Measurements from ENCODE around the gene CADM3. TPM values are rescaled to one million over a fixed set of nuclear protein-coding genes. Genes with fewer than 3 reads are reported as not detected.

Gene CADM3
- total and polyA plus RNA-seq, 2 donors (not counting 3 experiments of a cell fraction or from before 2014, with no cell fraction given) = 2.7 to 6.0 TPM

DNA sequence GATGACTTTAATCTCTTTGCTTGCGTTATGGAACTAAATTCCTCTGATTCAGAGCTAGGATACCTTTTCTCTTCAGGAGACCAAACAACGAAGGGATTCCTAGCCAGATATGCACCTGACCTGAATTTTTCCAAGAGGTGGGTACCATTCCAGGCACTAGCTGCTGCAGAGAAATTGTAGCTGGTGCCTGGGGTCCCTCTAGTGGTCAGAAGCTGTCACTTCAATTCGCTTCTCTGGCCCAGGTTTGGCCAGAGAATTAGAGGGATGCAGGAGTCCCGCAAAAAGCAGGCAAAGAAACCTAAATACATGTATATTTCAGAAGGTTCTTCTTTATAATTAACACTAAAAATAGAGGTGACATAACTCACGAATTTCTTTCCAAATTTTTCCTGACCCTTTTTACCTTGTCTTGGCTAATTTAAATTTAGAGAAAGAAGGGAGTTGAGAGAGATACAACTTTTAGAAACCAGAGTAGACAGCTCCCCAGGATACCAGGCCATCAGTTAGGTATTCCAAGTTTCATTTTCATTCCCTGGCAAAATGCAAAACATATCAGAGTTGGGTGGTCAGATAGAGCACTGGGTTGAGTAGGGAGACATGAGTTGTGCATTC lies 42.8 kb downstream of the CADM3 start:
- Histone ChIP-seq H3K4me3 (replicated peaks in 1 of 3; ENCODE audit: insufficient read depth in 1 of 3, low read depth in 1 of 3, low read length in 3 of 3) (no peak overlapping the region), H3K9ac (replicated peaks; ENCODE audit: extremely low read depth, insufficient read depth, low read length) (no peak overlapping the region), H3K36me3 (ENCODE audit: control insufficient read depth in 2 of 2, extremely low read depth in 1 of 2, insufficient read depth in 2 of 2, low read length in 2 of 2) (no peaks in the 10 kb centered on the region), H3K9me1 (replicated peaks; ENCODE audit: control insufficient read depth, extremely low read depth, insufficient read depth, low read length) (no peaks in the 10 kb centered on the region), H3K9me3 (replicated peaks; ENCODE audit: control insufficient read depth, insufficient read depth, low read length) (no peaks in the 10 kb centered on the region), H2AFZ (ENCODE audit: low read depth, low read length) (no peak overlapping the region), H3K79me2 (ENCODE audit: control insufficient read depth, insufficient read depth, low read length) (no peaks in the 10 kb centered on the region), H3K27me3 (ENCODE audit: control insufficient read depth in 2 of 2, insufficient read depth in 2 of 2, low read length in 2 of 2) (no peaks in the 10 kb centered on the region), H3K27ac (ENCODE audit: insufficient read depth, low read depth, low read length) (no peak overlapping the region), H4K20me1 (replicated peaks; ENCODE audit: control insufficient read depth, extremely low read depth, insufficient read depth, low read length) (no peaks in the 10 kb centered on the region), H3K4me2 (ENCODE audit: insufficient read depth, low read length) (no peak overlapping the region), H3K4me1 (ENCODE audit: control insufficient read depth, extremely low read depth, insufficient read depth, low read length) (peaks cover 12% of the 10 kb centered on the region)
- BruUV-seq (replicated peaks) = no TSS peak
- DNase-seq (ENCODE audit: low read depth, low spot score) (peak; percentile 49), FAIRE-seq (peak; percentile 91)
- ChIA-PET CTCF (interaction anchor here (0.7 to 6.4 kb wide), 44 partner anchors 8 to 793 kb away, joined by 3 to 61 read pairs (median 5); partner anchors contain the start of genes ACKR1 and DUSP23), POLR2A (no interaction called here)
- intact Hi-C loops (cut with micrococcal nuclease) (loop anchor here (1.0 to 5.0 kb wide), 3 partner anchors 258 to 576 kb away; no protein-coding TSS in a partner anchor), dilution Hi-C loops (cut with MboI; ENCODE audit: extremely low pct_ligation_motif_present, low sequenced_read_pairs) (no loop called here)
- TF ChIP-seq, protein P1, sequence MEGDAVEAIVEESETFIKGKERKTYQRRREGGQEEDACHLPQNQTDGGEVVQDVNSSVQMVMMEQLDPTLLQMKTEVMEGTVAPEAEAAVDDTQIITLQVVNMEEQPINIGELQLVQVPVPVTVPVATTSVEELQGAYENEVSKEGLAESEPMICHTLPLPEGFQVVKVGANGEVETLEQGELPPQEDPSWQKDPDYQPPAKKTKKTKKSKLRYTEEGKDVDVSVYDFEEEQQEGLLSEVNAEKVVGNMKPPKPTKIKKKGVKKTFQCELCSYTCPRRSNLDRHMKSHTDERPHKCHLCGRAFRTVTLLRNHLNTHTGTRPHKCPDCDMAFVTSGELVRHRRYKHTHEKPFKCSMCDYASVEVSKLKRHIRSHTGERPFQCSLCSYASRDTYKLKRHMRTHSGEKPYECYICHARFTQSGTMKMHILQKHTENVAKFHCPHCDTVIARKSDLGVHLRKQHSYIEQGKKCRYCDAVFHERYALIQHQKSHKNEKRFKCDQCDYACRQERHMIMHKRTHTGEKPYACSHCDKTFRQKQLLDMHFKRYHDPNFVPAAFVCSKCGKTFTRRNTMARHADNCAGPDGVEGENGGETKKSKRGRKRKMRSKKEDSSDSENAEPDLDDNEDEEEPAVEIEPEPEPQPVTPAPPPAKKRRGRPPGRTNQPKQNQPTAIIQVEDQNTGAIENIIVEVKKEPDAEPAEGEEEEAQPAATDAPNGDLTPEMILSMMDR (IDR thresholded peaks at IDR 0.05; ENCODE audit: extremely low read depth in 1 of 2, insufficient read depth in 1 of 2, low read depth in 1 of 2, low read length in 2 of 2) = peak; percentile 84 to 85
- no peak for TF ChIP-seq MAX (IDR thresholded peaks at IDR 0.05; ENCODE audit: insufficient read depth, insufficient read length)
- TF ChIP-seq POLR2AphosphoS5 (IDR thresholded peaks at IDR 0.05; ENCODE audit: insufficient read depth, low read depth, low read length) = no peak
- no peak for TF ChIP-seq JUN (IDR thresholded peaks at IDR 0.05; ENCODE audit: borderline replicate concordance, insufficient read depth, insufficient read length, low read depth)
- no peak for TF ChIP-seq MYC (IDR thresholded peaks at IDR 0.05; ENCODE audit: low read depth, low read length)
